SHP77 treated with DMSO at 0.1 percent for 48 hours (cell line): ENCODE data around the gene TET3.

Experiments
- DNase-seq: peaks from one replicate; lab custom pipeline; 2025; lab: John Stamatoyannopoulos, UW

Gene TET3

DNA sequence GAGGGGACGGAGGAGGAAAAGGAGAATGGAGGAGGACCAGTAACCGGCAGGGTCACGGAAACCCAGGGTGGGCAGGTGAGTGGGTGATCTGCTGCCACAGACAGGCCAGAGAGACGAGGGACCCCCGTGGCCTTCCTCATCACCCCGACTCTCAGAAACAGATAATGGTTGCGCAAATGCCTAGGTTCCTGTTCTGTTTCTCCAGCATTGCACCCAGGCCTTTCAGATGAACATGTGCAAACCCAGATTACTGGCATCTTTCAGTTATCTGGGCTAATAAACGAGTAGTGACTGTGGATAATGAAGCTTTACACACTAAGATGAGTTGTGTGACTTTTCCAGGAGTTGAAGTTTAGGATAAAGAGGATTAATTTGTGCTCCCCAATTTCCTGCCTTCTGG is 46.5 kb downstream of the TET3 start:
- DNase-seq: no peak

DNA sequence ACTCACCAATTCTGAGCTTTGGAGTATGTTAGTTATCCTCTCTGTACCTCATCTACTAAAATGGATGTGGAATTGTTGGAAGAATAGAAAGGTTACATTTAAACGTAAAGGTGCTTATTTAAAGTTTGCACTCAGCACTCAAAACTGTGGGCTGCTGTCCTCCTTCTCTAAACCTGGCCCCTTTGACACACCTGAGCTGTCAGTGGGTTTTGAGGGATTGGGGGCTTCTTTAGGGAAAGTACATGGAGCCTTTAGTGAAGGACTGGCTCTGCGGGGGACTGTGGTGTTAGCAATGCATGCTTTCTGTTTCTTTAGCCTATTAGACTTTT is 47.2 kb downstream of the TET3 start:
- no peak for DNase-seq

DNA sequence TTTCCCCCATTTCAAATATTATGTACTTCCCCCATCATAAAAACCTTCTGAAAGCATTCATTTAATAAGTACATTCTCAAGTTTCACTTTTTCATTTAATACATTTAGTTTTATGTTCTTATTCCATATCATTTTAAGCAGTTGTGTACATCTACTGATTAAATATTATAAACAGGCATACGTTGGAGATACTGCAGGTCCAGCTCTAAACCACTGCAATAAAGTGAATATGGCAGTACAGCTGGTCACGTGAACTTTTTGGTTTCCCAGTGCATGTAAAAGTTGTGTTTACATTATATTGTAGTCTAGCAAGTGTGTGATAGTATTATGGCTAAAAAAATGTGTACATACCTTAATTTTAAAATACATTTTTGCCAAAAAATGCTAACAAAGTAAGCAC is 48.7 kb downstream of the TET3 start:
- no peak for DNase-seq
